GM19023 (cell line): Measurements from ENCODE around the gene EREG.
"Not testable (repeated sequence)": the region's sequence is repeated elsewhere in the genome, so short reads cannot be mapped to it uniquely, and the experiment has no call there.

Experiments
- ATAC-seq: cut with Tn5 transposase; IDR thresholded peaks from one replicate; pipeline ENCODE4 v1.9.1; 2021; ENCODE audit warnings: mild to moderate bottlenecking, moderate library complexity; ENCODE audit not compliant: unreplicated experiment

The EREG gene

DNA sequence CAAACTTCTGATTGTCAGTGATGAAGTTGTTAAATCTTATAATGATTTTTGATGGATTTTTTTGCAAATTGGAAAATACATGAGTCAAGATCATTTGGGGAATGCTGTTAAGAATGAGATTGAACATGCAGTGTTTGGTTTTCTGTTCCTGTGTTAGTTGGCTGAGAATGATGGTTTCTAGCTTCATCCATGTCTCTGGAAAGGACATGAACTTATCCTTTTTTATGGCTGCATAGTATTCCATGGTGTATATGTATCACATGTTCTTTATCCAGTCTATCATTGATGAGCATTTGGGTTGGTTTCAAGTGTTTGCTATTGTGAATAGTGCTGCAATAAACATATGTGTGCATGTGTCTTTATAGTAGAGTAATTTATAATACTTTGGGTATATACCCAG, 24.5 kb upstream of the EREG start:
- not testable (repeated sequence) for ATAC-seq

DNA sequence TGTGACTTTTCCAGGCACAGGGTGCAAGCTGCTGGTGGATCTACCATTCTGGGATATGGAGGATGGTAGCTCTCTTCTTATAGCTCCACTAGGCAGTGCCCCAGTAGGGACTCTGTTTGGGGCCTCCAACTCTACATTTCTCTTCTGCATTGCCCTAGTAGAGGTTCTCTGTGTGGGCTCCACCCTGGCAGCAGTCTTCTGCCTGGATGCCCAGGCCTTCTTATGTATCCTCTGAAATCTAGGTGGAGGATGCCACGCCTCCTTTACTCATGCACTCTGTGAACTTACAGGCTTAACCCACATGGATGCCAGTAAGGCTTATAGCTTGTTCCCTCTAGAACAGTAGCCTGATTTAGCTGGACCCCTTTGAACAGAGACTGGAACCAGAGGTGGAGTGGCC, 20.9 kb upstream of the EREG start:
- no peak for ATAC-seq

GRCh38 chr4:74353858-74354257, 11.1 kb upstream of the EREG start:
- no peak for ATAC-seq

DNA sequence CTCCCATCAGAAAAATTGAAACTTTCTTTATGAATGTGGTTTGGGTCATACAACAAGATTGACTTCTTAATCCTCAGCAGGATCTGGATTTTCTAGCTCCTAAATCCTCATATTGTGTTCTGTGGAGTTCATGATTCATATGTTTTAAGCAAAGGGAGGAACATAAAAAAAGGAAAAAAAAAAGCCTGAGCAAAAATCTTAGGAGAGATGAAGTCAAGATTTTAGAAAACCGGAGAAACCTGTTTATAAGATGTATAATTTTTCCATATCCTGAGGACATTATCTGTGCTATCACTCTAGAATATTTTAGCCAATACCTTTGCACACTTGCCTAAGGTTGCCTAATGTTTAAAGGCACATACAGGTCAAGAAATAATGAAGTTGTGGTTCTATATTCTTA, 7.0 kb upstream of the EREG start:
- ATAC-seq = no peak

DNA sequence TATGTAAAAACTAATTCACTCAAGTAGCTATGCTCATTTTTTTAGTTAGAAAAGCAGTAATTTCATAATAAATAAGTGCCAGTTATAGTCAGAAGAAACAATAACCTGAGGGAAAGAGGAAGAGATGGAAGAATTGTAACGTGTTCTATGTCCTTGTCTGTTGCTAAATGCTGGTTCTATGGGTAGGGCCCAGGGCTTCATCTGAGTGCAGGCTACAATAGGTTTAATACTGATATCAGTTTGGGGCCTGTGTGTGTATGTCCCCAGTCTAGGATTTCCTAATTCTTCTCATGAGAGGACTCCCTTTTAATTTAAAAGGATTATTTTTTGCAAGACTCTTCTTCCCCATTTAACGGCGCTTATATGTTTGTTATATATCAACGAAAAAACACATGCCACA, 3.3 kb upstream of the EREG start:
- no peak for ATAC-seq

DNA sequence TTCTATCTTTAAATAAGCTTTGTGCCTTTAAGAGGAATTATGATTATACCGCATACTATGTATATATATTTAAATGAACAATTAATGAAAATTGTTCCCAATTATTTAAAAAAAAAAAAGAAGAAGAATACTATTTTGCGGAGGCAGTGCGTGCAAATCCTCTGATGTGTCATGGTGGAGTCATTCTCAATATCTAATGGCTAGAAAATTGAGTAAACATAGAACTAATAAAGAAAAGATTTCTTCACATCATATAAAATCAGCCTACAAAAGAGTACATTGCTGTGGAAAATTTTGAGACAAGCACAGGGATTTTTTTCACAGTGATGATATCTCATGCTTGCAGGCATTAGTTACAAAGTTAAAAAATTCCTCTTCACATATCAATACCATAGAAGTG, 2.6 kb upstream of the EREG start:
- ATAC-seq = no peak

- ATAC-seq = no peak
Observed at GRCh38 chr4:74364256-74364651, 691 bp upstream of the EREG start.

GRCh38 chr4:74365761-74366160, 816 bp downstream of the EREG start:
- no peak for ATAC-seq

GRCh38 chr4:74366367-74366911, 1.5 kb downstream of the EREG start:
- ATAC-seq = peak; percentile 45

- no peak for ATAC-seq
Observed at GRCh38 chr4:74367656-74368290, 2.8 kb downstream of the EREG start.

- ATAC-seq = no peak
Observed at GRCh38 chr4:74368596-74368995, 3.7 kb downstream of the EREG start.

GRCh38 chr4:74369855-74370254, 4.9 kb downstream of the EREG start:
- ATAC-seq = no peak

- peak; percentile 71 for ATAC-seq
Observed at GRCh38 chr4:74370912-74371311, 6.0 kb downstream of the EREG start.

DNA sequence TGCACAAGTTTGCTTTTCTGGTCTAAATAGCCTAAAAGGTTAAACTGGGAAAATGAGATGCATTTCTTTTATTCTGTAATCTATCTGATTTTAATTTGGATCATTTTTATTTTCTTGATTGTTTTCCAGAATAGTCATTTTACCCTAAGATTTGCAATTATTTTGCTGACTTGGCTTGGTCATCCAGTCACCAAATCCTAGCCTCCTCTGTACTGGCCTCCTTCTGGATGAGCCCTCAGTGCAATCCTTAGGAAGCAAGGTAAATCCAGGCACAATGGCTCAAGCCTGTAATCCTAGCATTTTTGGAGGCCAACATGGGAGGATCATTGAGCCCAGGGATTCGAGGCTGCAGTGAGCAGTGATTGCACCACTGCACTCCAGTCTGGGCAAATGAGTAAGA, 9.2 kb downstream of the EREG start:
- ATAC-seq = no peak

DNA sequence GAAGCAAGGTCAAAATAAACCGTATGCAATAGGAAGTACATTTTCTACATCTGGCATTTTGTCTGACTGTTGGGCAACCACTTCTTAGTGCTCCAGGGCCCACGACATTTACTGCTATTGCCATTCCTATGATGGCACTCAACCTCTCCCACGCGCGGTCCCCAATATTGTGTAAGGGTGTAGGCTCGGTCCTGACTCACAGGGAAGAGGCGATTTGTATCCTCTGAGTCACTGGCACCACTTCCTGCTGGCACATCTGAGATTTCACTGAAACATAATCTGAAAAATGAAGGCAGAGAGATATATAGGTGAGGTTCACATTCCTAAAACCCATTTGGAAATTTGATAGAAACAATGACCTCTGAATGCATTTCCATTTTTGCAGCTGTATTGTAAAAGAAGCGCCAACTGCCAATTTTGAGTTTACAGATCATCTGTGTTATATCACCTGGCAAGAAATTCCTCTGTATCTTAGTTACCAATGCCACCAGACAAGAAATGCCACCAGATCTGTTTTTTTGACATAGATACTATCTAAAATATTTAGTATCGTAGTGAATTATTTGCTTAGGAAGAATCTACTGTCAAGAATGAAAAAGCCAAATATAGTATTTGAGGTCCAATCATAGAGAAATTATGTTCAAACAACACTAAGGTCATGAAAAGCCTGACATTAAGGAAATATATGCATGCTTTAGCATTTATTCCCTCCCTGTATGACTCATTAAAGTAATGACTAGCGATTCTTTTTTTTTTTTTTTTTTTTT, 9.8 kb downstream of the EREG start:
- no peak for ATAC-seq

DNA sequence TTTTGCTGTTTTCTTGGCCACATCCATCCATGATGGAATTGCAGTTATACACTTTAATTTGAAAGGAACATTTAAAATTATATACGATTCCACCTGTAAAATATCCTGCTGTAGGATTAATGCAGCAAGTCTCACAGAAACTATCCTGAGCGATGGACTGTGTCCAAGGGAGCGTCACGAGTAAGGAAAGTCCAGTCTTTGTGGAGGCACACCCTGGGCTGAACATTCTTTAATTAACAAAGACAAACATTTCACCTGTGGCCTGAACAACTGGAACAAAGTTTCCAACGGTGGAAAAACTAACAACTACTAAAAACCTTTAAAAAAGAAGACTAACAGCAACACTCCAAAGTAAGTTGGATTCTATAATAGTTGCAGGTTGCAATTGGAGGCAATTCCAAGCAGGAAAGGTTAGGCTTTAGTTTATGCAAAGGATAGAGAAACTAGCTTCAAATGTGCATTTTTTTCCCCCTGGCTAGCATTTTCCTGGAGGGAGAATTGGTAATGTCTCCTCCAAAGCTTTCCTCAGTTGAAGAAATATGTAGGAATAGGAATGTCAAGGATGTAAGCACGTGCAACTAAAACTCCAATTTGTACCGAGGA, 11.0 kb downstream of the EREG start:
- ATAC-seq = no peak

- ATAC-seq = no peak
Observed at GRCh38 chr4:74376888-74377483, 12.0 kb downstream of the EREG start.

DNA sequence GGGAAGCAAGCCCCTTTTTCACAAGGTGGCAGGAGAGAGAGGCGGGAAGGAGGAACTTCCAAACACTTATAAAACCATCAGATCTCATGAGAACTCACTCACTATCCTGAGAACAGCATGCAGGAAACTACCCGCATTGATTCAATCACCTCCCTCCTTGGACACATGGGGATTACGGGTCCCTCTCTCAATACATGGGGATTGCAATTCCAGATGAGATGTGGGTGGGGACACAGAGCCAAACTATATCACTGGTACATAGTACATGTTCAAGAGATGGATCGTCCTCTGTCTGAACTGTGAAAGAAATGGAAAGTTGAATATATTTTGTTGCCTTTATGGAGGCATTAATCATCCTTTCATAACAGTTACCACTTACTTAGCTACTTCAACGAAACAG, 12.8 kb downstream of the EREG start:
- no peak for ATAC-seq

DNA sequence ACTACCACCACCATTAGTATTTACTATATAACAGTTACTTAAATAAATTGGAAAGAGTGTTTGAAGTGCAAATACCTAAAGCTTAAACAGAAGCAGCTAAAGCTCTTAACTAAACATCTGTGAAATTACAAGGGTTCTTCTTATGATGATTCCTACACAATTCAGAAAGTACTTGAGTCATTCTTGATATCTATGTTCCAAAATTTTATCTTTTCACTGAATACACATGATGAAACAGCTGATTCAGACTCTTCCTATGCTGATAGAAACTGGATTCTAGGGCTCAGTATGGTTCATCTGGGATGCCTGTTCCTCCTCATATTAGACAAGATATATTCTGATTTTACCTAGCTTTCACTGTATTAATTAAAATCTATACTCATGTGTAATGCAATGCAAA, 13.6 kb downstream of the EREG start:
- no peak for ATAC-seq

DNA sequence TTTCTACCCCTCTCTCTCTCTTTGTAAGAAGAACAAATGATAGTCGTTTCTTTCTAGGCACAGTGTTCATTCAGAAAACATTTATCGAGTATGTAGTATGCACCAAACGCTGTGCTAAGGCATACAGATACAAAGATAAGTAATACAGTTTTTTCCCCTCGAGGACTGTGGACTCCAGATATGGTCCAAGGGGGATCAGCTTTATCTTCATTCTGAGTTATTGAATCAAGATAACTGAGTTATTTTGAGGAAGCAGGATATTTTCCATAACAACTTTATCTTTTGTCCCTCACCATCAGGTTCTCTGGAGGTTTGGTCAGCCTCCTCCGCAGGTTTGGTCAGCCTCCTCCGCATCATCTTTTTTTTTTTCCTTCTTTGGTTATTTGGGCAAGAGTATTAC, 15.0 kb downstream of the EREG start:
- ATAC-seq = no peak

- ATAC-seq = no peak
Observed at GRCh38 chr4:74385386-74385785, 20.4 kb downstream of the EREG start.

DNA sequence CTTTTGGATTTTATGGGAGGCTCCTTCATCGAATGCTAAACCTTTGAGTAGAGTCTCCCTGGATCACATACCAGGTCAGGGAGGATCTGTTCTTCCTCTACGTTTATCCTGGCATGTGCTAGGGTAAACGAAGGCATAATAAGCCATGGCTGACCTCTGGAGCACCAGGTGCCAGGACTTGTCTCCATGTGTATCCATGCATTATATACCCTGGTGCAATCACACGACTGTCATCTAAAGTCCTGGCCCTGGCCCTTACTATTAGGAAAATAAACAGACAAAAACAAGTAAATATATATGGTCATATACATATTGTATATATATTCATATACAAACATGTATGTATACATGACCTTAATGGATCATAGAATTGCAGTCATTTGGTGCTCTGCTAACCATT, 21.2 kb downstream of the EREG start:
- no peak for ATAC-seq
